DND-41 (cell line): ENCODE measurements around the gene PKD2.

Source experiments
- ATAC-seq: fragments of 200-7000 bp; cut with Tn5 transposase; 3 replicates; pipeline ENCODE4 v1.9.1; 2021; ENCODE audit warnings: low read depth; ENCODE audit not compliant: insufficient read depth
- DNase-seq: peaks from one replicate; pipeline ENCODE4 v3.0.0-alpha.2; 2020
- H2AFZ ChIP-seq: 2 replicates; pipeline ENCODE4 v1.6.0; 2012; ENCODE audit warnings: low read depth, low read length
- H3K27ac ChIP-seq: 2 replicates; pipeline ENCODE4 v1.5.1; 2012; ENCODE audit warnings: low read length, inconsistent platforms
- H3K27me3 ChIP-seq: fragments of 200-600 bp; sonication (generic); 2 replicates; pipeline ENCODE4 v1.6.0; 2012; ENCODE audit warnings: low read length, mild to moderate bottlenecking, inconsistent platforms; ENCODE audit not compliant: insufficient read depth, poor library complexity
- H3K36me3 ChIP-seq: 2 replicates; pipeline ENCODE4 v1.5.1; 2012; ENCODE audit warnings: low read length, inconsistent platforms; ENCODE audit not compliant: insufficient read depth
- H3K4me1 ChIP-seq: 2 replicates; pipeline ENCODE4 v1.5.1; 2012; ENCODE audit warnings: mild to moderate bottlenecking, low read length; ENCODE audit not compliant: insufficient read depth
- H3K4me2 ChIP-seq: 2 replicates; pipeline ENCODE4 v1.6.0; 2012; ENCODE audit warnings: mild to moderate bottlenecking, moderate library complexity, low read length, inconsistent platforms; ENCODE audit not compliant: insufficient read depth
- H3K4me3 ChIP-seq, 2 experiments: fragments of 200-600 bp in 1 of 2; shearing (Covaris generic) in 1 of 2; 2 replicates each; pipeline ENCODE4 v1.5.1; 2012 to 2016; ENCODE audit warnings: inconsistent platforms in 2 of 2, low read length in 2 of 2, mild to moderate bottlenecking in 2 of 2, low read depth in 1 of 2, moderate library complexity in 1 of 2
- H3K79me2 ChIP-seq: 2 replicates; pipeline ENCODE4 v1.6.0; 2012; ENCODE audit warnings: low read length, inconsistent platforms; ENCODE audit not compliant: insufficient read depth
- H3K9ac ChIP-seq: 2 replicates; pipeline ENCODE4 v1.6.0; 2012; ENCODE audit warnings: low read depth, mild to moderate bottlenecking, inconsistent platforms, low read length, moderate library complexity
- H3K9me3 ChIP-seq: 2 replicates; pipeline ENCODE4 v1.5.1; 2012; ENCODE audit warnings: low read length, moderate library complexity, mild to moderate bottlenecking, inconsistent platforms; ENCODE audit not compliant: insufficient read depth, severe bottlenecking
- H4K20me1 ChIP-seq: 2 replicates; pipeline ENCODE4 v1.6.0; 2012; ENCODE audit warnings: low read length; ENCODE audit not compliant: insufficient read depth
- EZH2 ChIP-seq: IDR thresholded peaks from 3 replicates; pipeline ENCODE4 v1.6.1; 2012; ENCODE audit warnings: borderline replicate concordance, low read depth, mild to moderate bottlenecking, moderate library complexity, low read length, inconsistent platforms; ENCODE audit not compliant: severe bottlenecking
- TF ChIP-seq, protein P1 (sequence below): IDR thresholded peaks from 2 replicates; pipeline ENCODE4 v1.5.1; 2012; ENCODE audit warnings: borderline replicate concordance, low read length, moderate library complexity, mild to moderate bottlenecking; ENCODE audit not compliant: poor library complexity, severe bottlenecking; ENCODE audit errors: extremely low read depth

The PKD2 gene

GRCh38 chr4:88037447-88037846 is 30.0 kb downstream of the PKD2 start:
- H2AFZ ChIP-seq: no peak overlapping the region
- peaks cover 84% of the 10 kb centered on the region for H3K36me3 ChIP-seq
- TF ChIP-seq, protein P1, sequence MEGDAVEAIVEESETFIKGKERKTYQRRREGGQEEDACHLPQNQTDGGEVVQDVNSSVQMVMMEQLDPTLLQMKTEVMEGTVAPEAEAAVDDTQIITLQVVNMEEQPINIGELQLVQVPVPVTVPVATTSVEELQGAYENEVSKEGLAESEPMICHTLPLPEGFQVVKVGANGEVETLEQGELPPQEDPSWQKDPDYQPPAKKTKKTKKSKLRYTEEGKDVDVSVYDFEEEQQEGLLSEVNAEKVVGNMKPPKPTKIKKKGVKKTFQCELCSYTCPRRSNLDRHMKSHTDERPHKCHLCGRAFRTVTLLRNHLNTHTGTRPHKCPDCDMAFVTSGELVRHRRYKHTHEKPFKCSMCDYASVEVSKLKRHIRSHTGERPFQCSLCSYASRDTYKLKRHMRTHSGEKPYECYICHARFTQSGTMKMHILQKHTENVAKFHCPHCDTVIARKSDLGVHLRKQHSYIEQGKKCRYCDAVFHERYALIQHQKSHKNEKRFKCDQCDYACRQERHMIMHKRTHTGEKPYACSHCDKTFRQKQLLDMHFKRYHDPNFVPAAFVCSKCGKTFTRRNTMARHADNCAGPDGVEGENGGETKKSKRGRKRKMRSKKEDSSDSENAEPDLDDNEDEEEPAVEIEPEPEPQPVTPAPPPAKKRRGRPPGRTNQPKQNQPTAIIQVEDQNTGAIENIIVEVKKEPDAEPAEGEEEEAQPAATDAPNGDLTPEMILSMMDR: no peak
- no peak for TF ChIP-seq EZH2
- no peaks in the 10 kb centered on the region for H3K9me3 ChIP-seq
- no peak overlapping the region for H3K27ac ChIP-seq
- H4K20me1 ChIP-seq: no peaks in the 10 kb centered on the region; the same call in 1 of the 2 replicates
- no peak for ATAC-seq
- no peaks in the 10 kb centered on the region for H3K79me2 ChIP-seq
- no peaks in the 10 kb centered on the region for H3K27me3 ChIP-seq
- no peak overlapping the region for H3K4me2 ChIP-seq
- H3K4me1 ChIP-seq: no peaks in the 10 kb centered on the region
- no peak overlapping the region for H3K9ac ChIP-seq
- DNase-seq: no peak
- no peak overlapping the region for H3K4me3 ChIP-seq

DNA sequence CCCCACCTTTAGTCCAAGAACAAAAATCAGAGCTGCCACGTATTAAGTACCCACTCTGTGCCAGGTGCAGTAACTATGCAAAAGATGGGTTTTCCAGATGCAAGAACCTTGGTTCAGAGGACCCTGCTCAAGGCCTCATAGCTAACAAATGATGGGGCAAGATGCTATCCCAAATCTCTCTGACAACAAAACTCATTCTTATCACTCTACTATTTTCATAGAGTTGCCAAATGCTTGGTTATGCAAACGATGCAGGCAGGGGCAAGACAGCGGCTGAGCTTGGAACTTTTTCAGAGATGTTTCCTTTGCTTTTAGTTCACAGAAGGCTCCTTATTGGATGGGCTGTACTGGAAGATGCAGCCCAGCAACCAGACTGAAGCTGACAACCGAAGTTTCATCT is 30.5 kb downstream of the PKD2 start:
- no peaks in the 10 kb centered on the region for H3K27me3 ChIP-seq
- no peaks in the 10 kb centered on the region for H3K4me1 ChIP-seq
- no peak overlapping the region for H3K4me2 ChIP-seq
- no peaks in the 10 kb centered on the region for H3K79me2 ChIP-seq
- TF ChIP-seq, protein P1: no peak
- no peak for TF ChIP-seq EZH2
- H4K20me1 ChIP-seq: no peaks in the 10 kb centered on the region; the same call in 1 of the 2 replicates
- H3K4me3 ChIP-seq: no peak overlapping the region
- DNase-seq (no peak), ATAC-seq (no peak)
- H3K9me3 ChIP-seq: no peaks in the 10 kb centered on the region
- H3K27ac ChIP-seq: no peak overlapping the region
- no peak overlapping the region for H2AFZ ChIP-seq
- peaks cover 83% of the 10 kb centered on the region for H3K36me3 ChIP-seq
- no peak overlapping the region for H3K9ac ChIP-seq

- H3K4me1 ChIP-seq: no peaks in the 10 kb centered on the region
- TF ChIP-seq, protein P1: no peak
- TF ChIP-seq EZH2: no peak
- DNase-seq: no peak
- H3K9ac ChIP-seq: no peak overlapping the region
- H3K9me3 ChIP-seq: no peaks in the 10 kb centered on the region
- H3K27ac ChIP-seq: no peak overlapping the region
- H3K27me3 ChIP-seq: no peaks in the 10 kb centered on the region
- H2AFZ ChIP-seq: no peak overlapping the region
- H3K36me3 ChIP-seq: peaks cover 86% of the 10 kb centered on the region
- ATAC-seq: no peak
- no peaks in the 10 kb centered on the region for H4K20me1 ChIP-seq
- H3K4me3 ChIP-seq: no peak overlapping the region
- H3K79me2 ChIP-seq: no peaks in the 10 kb centered on the region
- H3K4me2 ChIP-seq: no peak overlapping the region
These were observed 33.3 kb downstream of the PKD2 start for GRCh38 chr4:88040707-88041106.

DNA sequence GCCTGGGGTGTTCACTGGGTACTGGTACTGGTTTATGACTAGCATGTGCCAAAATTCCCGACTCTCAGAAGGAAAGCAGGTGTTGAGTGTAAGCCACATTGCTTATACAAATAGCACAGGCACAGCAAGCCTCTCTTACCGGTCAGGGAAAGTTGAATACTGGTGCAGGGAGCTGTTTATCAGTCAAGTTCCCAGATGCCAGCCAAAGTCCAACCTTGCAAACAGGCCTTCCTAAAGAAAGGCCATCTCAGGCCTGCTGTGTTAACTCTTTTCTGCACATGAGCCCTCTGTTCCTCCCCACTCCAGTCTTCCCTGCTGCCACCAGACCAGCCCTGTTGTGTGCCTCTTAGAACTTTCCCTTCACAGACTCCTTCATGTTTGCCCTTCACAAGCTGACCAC is 34.2 kb downstream of the PKD2 start:
- DNase-seq (no peak), ATAC-seq (no peak)
- no peaks in the 10 kb centered on the region for H3K9me3 ChIP-seq
- TF ChIP-seq, protein P1: no peak
- TF ChIP-seq EZH2: no peak
- H3K9ac ChIP-seq: no peak overlapping the region
- H3K79me2 ChIP-seq: no peaks in the 10 kb centered on the region
- peaks cover 86% of the 10 kb centered on the region for H3K36me3 ChIP-seq
- no peaks in the 10 kb centered on the region for H3K27me3 ChIP-seq
- H3K4me3 ChIP-seq: no peak overlapping the region
- H4K20me1 ChIP-seq: no peaks in the 10 kb centered on the region
- no peak overlapping the region for H2AFZ ChIP-seq
- H3K4me1 ChIP-seq: no peaks in the 10 kb centered on the region
- no peak overlapping the region for H3K4me2 ChIP-seq
- H3K27ac ChIP-seq: no peak overlapping the region
